K562 (cell line): ENCODE measurements around the gene HPS5. TPM values are rescaled to one million over a fixed set of nuclear protein-coding genes. Genes with fewer than 3 reads are reported as not detected.

Experiments used
- ARID2 ChIP-seq: fragments of 450-650 bp; IDR thresholded peaks from 2 replicates; pipeline ENCODE4 v1.6.1; 2017; ENCODE audit warnings: antibody characterized with exemption, mild to moderate bottlenecking
- BCOR ChIP-seq: fragments of 450-650 bp; IDR thresholded peaks from 2 replicates; pipeline ENCODE4 v1.6.1; 2016
- CCAR2 ChIP-seq: fragments of 200-400 bp; formaldehyde crosslinking; IDR thresholded peaks from 2 replicates; pipeline ENCODE4 v1.6.1; 2017; ENCODE audit warnings: mild to moderate bottlenecking, low read depth, low read length
- DDX20 ChIP-seq: fragments of 450-650 bp; IDR thresholded peaks from 2 replicates; pipeline ENCODE4 v1.6.1; 2016; ENCODE audit warnings: missing genetic modification characterization, low read depth, mild to moderate bottlenecking, missing compliant biosample characterization, moderate library complexity
- DMBX1 ChIP-seq: fragments of 250-450 bp; sonication (Bioruptor Pico); IDR thresholded peaks from 2 replicates; pipeline ENCODE4 v1.8.0; 2022; ENCODE audit warnings: inconsistent platforms, mild to moderate bottlenecking, moderate library complexity, borderline replicate concordance
- ETS2 ChIP-seq: IDR thresholded peaks from 2 replicates; pipeline ENCODE4 v1.6.1; 2016; ENCODE audit warnings: borderline replicate concordance, missing genetic modification characterization, mild to moderate bottlenecking, moderate library complexity, missing compliant biosample characterization; ENCODE audit not compliant: poor library complexity, severe bottlenecking
- GABPB1 ChIP-seq: sonication (generic); formaldehyde crosslinking; IDR thresholded peaks from 2 replicates; pipeline ENCODE4 v1.8.0; 2022; ENCODE audit warnings: mild to moderate bottlenecking, missing genetic modification reagents
- GATAD2B ChIP-seq: fragments of 450-650 bp; IDR thresholded peaks from 2 replicates; pipeline ENCODE4 v1.6.1; 2017; ENCODE audit warnings: mild to moderate bottlenecking, borderline replicate concordance
- HNRNPLL ChIP-seq: fragments of 200-400 bp; formaldehyde crosslinking; IDR thresholded peaks from 2 replicates; pipeline ENCODE4 v1.6.1; 2017; ENCODE audit warnings: low read length, low read depth, mild to moderate bottlenecking; ENCODE audit not compliant: poor library complexity, severe bottlenecking
- HOXB6 ChIP-seq: fragments of 250-450 bp; sonication (Bioruptor Pico); IDR thresholded peaks from 2 replicates; pipeline ENCODE4 v1.5.1; 2022; ENCODE audit warnings: mild to moderate bottlenecking, borderline replicate concordance
- ILF3 ChIP-seq: fragments of 450-650 bp; IDR thresholded peaks from 2 replicates; pipeline ENCODE4 v1.6.1; 2018; ENCODE audit warnings: antibody characterized with exemption, mild to moderate bottlenecking, moderate library complexity, borderline replicate concordance
- IRF9 ChIP-seq: fragments of 450-650 bp; IDR thresholded peaks from 2 replicates; pipeline ENCODE4 v1.6.1; 2016; ENCODE audit warnings: missing biosample characterization, missing genetic modification characterization
- JUND ChIP-seq, 2 experiments: IDR thresholded peaks; 2 replicates in 1 of 2; 3 replicates in 1 of 2; pipeline ENCODE4 v1.6.1; 2011; ENCODE audit warnings: borderline replicate concordance in 2 of 2, low read depth in 2 of 2, low read length in 2 of 2, improper control_type of control experiment in 1 of 2, missing biosample characterization in 1 of 2, missing genetic modification characterization in 1 of 2, missing genetic modification reagents in 1 of 2
- LCOR ChIP-seq: sonication (generic); formaldehyde crosslinking; IDR thresholded peaks from 2 replicates; pipeline ENCODE4 v1.8.0; 2022; ENCODE audit warnings: mild to moderate bottlenecking, missing genetic modification reagents
- NEUROD1 ChIP-seq: fragments of 150-350 bp; IDR thresholded peaks from 2 replicates; pipeline ENCODE4 v1.6.1; 2014; ENCODE audit warnings: borderline replicate concordance, low read length, low read depth; ENCODE audit not compliant: partially characterized antibody
- NFIC ChIP-seq: fragments of 450-650 bp; IDR thresholded peaks from 2 replicates; pipeline ENCODE4 v1.6.1; 2017; ENCODE audit warnings: mild to moderate bottlenecking, inconsistent platforms
- SP1 ChIP-seq: sonication (generic); formaldehyde crosslinking; IDR thresholded peaks from 2 replicates; pipeline ENCODE4 v1.8.1; 2022; ENCODE audit warnings: mild to moderate bottlenecking, missing genetic modification reagents
- TARDBP ChIP-seq: fragments of 450-650 bp; IDR thresholded peaks from 2 replicates; pipeline ENCODE4 v1.6.1; 2016
- ZBTB5 ChIP-seq: fragments of 450-650 bp; IDR thresholded peaks from 2 replicates; pipeline ENCODE4 v1.6.1; 2017; ENCODE audit warnings: antibody characterized with exemption
- ZFPM2 ChIP-seq: fragments of 250-450 bp; sonication (Bioruptor Pico); IDR thresholded peaks from 2 replicates; pipeline ENCODE4 v1.5.1; 2022; ENCODE audit warnings: mild to moderate bottlenecking
- ZNF589 ChIP-seq: fragments of 200-800 bp; sonication (Bioruptor generic); IDR thresholded peaks from 2 replicates; pipeline ENCODE4 v1.6.1; 2016; ENCODE audit warnings: low read depth, missing genetic modification characterization, missing compliant biosample characterization
- polyA plus RNA-seq, 8 experiments: library from polyadenylated mRNA; depleted of rRNA in 4 of 8; stranded (reverse) in 5 of 8; unstranded in 3 of 8; fragments of >200 nt; fragmentation: Nextera tagmentation in 2 of 8; fragmentation: Illumina TruSeq in 1 of 8; extraction: Ambion mirVana in 2 of 8; extraction: Trizol in 1 of 8; gene quantifications; 2 replicates each; pipeline versions ENCODE4 v1.2.1 to v1.2.3, GENCODE V29; 2011 to 2014; ENCODE audit warnings: inconsistent platforms in 1 of 8, missing spikeins in 1 of 8
- total RNA-seq, 7 experiments: library from RNA; depleted of rRNA in 6 of 7; stranded (reverse); fragments of >200 nt in 6 of 7; fragmentation: Illumina TruSeq in 2 of 7; extraction: Trizol in 2 of 7; gene quantifications; 2 replicates each; pipeline versions ENCODE4 v1.2.1 to v1.2.3, GENCODE V29; 2011 to 2021; ENCODE audit warnings: low replicate concordance in 1 of 7

HPS5 gene
- total and polyA plus RNA-seq, 9 of the 15 experiments (the other 6 are each of a cell fraction or from before 2014, with no cell fraction given) = 12.2 to 28.1 (median 16.8) TPM

- TF ChIP-seq LCOR (CRISPR knock-in tag) (peak; percentile 97), NFIC (no peak), ZBTB5 (no peak), BCOR (peak; percentile 18; the same call in 1 of the 2 replicates), HOXB6 (CRISPR knock-in tag) (no peak), ZNF589 (peak; percentile 21; the same call in 1 of the 2 replicates), IRF9 (no peak), SP1 (CRISPR knock-in tag) (peak; percentile 99), GATAD2B (no peak), ARID2 (no peak), TARDBP (0 out of 2 replicates have a peak, but pooled peaks have one; percentile 27), JUND (IDR thresholded peaks at IDR 0.05; ENCODE audit: borderline replicate concordance, low read depth, low read length) (peak; percentile 94), JUND (tag; IDR thresholded peaks at IDR 0.05; ENCODE audit: borderline replicate concordance, low read depth, low read length) (peak; percentile 96), HNRNPLL (peak; percentile 91), DMBX1 (CRISPR knock-in tag) (0 out of 2 replicates have a peak, but pooled peaks have one; percentile 41), CCAR2 (no peak), ILF3 (no peak), ETS2 (no peak), GABPB1 (peak; percentile 99), ZFPM2 (CRISPR knock-in tag) (no peak), DDX20 (tag) (no peak), NEUROD1 (peak; percentile 41)
Observed at GRCh38 chr11:18321969-18322711, at the start of gene HPS5, which contains the start of gene GTF2H1 (continued).
